Suppressor macrophage (primary cell): Measurements from ENCODE around the gene STK11IP.

Experiments
- DNase-seq, 4 experiments: peaks; one replicate each; pipeline ENCODE4 v3.0.0-alpha.2; 2020 to 2022

Gene STK11IP

GRCh38 chr2:219616550-219616949 lies 18.9 kb downstream of the STK11IP start:
- DNase-seq: no peak

GRCh38 chr2:219618733-219619122 lies 21.1 kb downstream of the STK11IP start:
- DNase-seq: no peak

- DNase-seq: no peak
Observed at GRCh38 chr2:219619235-219619634, 21.6 kb downstream of the STK11IP start.

- DNase-seq: no peak
Observed at GRCh38 chr2:219620546-219620945, 22.9 kb downstream of the STK11IP start.

- peak in 3 of 4 experiments; percentile 32 to 52 (median 39) for DNase-seq
Observed at GRCh38 chr2:219621935-219622334, 24.3 kb downstream of the STK11IP start.

GRCh38 chr2:219622472-219622871 lies 24.8 kb downstream of the STK11IP start:
- no peak for DNase-seq

GRCh38 chr2:219624565-219624964 lies 26.9 kb downstream of the STK11IP start:
- no peak for DNase-seq

- DNase-seq: no peak
Observed at GRCh38 chr2:219625179-219625578, 27.5 kb downstream of the STK11IP start.

- DNase-seq: no peak
Observed at GRCh38 chr2:219626540-219626939, 28.9 kb downstream of the STK11IP start.

- peak in 2 of 4 experiments; percentile 52 to 58 for DNase-seq
Observed at GRCh38 chr2:219627103-219628100, 29.7 kb downstream of the STK11IP start, which contains the start of gene SLC4A3. Gene SLC4A3 (plus strand): TSS chr2:219627630. CDS start chr2:219627993, 363 bp downstream.

GRCh38 chr2:219628235-219628985 lies 30.8 kb downstream of the STK11IP start:
- peak in 1 of 4 experiments; percentile 1 for DNase-seq

GRCh38 chr2:219628986-219629901 lies 31.6 kb downstream of the STK11IP start:
- DNase-seq: peak in 1 of 4 experiments; percentile 13

GRCh38 chr2:219629976-219630695 lies 32.5 kb downstream of the STK11IP start:
- DNase-seq: no peak

GRCh38 chr2:219630770-219631405 lies 33.2 kb downstream of the STK11IP start:
- no peak for DNase-seq

- no peak for DNase-seq
Observed at GRCh38 chr2:219631406-219631891, 33.8 kb downstream of the STK11IP start.

GRCh38 chr2:219631904-219632759 lies 34.5 kb downstream of the STK11IP start:
- DNase-seq: no peak

GRCh38 chr2:219632760-219633105 lies 35.1 kb downstream of the STK11IP start:
- DNase-seq: no peak

- DNase-seq: no peak
Observed at GRCh38 chr2:219633276-219634065, 35.8 kb downstream of the STK11IP start.
